Cerebellar nuclear complex (tissue), 1 donor: ENCODE measurements around the gene TXNIP.
A peak's percentile ranks its signal among the peaks of the same experiment; 100 is the strongest.

Source experiments
- DNase-seq, 2 experiments: peaks; one replicate each; lab custom pipeline; 2025; lab: John Stamatoyannopoulos, UW

The TXNIP gene

DNA sequence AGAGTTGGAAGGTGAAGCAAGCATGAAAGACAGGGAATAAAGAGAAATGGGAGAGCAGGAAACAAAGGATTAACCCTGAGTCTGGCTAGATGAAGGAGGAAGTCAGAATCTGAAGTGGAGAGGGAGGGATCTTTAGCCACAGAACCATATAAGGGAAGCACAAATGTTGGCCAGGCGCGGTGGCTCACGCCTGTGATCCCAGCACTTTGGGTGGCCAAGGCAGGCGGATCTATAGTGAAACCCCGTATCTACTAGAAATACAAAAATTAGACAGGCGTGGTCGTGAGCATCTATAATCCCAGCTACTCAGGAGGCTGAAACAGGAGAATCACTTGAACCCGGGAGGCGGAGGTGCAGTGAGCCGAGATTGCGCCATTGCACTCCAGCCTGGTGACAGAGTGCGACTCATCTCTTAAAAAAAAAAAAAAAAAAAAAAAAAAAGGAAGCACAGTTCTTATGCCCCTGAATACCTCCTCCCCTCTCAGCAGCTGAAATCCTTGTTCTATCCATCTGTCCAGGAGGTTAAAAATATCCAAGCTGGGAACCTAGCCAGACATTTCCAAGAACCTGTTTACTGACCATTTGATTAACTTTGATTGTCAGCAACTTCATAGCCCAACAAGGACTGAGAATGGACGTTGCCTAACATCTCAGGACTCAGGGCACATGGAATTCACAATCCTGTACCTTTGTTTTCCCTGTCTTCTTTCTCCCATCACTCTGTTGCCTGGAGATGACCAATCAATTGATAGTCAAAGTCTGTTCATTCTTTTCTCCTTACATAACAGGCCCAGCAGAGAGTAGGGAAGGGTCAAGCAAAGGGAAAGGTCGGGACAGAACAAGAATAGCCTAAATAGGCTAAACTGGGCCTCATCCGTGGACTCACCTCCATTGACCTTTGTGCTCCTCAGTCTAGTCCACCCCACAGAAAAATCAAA lies 10.6 kb downstream of the TXNIP start:
- peak; percentile 29 to 57 for DNase-seq

DNA sequence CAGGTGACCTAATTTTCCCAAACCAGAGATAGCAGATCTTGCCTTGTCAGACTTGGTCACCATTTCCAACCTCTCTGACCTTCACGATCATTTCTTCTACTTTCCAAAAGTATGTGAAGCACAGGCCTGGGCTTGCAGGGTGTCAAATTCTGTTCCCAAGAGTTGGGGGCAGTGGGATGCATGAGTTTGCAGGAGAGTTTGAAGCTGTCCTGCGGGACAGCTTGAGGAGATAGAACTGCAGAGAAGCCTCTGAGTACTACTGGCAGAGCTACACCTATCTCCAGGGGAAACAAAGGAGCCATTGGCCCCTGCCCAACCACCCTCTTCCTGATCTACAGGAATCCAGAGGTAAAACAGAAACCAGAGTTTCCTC lies 11.3 kb downstream of the TXNIP start:
- DNase-seq, result no peak

DNA sequence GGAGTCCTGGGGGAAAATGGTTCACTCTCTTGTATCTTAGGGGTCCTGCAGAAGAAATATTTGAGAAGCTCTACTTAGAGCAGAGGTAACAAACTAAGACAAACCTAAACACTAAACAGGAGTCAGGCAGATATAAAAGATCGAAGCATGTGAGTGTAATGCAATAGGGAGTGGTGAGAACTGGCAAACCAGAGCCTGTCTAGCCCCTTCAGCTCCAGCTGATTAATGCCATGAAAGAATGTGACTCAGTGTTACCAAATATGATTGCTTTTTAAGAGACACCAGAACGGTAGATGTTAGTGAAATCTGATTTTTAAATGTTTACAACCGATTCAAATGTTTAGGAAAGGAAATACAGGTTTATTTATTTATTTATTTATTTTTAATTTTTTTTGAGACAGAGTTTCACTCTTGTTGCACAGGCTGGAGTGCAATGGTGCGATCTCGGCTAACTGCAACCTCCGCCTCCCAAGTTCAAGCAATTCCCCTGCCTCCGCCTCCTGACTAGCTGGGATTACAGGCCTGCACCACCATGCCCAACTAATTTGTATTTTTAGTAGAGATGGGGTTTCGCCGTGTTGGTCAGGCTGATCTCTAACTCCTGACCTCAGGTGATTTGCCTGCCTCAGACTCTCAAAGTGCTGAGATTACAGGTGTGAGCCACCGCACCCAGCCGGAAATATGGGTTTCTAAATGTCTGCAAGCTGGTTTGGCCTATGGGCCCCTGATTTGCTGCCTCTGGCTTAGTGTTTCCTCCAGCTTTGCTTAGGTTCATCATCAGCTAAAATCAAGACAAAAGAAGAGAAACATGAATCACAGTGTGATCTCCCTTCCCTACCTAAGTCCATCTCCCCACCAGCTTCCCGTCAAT lies 12.2 kb downstream of the TXNIP start:
- no peak for DNase-seq

DNA sequence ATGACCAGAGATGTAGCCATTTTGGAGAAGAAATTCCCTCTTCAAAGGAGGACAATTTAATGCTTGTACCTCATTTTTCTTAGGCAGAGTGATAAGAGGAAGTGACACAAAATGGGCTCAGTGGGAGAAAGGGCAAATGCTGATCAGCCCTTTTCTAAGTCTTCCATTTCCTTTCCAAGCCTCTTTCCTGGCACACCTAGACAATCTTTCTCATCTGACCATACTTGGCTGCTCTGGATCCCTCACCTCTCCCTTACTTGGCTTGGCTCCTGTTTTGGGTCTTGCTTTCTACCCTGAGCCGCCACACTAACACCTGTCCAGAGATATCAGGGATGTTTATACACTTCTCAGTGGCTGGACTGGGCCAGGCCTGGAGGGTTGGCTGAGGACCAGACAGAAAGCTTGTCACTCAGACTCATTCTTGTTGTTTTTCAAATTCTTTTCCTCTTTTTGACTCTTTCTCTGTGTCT lies 13.1 kb downstream of the TXNIP start:
- DNase-seq, result no peak

DNA sequence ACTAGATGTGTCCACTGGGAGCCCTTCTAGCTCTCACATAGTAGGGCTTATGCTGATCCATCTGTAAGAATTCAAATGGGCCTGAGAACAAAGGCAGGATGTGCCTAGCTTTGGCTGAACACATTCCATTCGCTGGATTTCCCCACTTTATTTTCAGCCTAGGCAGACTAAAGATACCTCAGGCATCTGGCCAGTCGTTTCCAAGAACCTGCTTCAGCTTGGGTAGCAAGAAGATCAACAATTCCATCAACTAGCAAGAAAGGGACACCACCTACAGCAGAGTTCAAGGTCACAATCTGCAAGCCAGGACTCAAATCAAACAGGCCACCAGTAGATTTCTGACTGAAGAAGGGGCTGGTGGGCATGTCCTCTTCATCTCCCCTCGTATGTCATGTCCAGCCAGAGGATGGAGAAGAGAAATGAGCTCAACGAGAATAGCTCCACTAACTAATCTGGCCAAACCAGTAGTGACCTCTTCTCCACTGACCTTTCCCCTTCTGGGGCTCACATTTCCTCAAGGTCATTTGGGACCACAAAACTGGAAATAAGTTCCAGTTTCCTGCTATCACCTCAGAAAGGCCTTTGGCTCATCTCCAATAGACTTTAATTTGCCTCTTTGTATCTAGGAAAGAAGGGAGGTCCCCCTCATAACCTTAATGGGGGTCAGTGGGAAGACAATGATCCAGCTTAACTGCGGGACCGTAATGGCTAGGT lies 14.2 kb downstream of the TXNIP start:
- DNase-seq, result no peak

DNA sequence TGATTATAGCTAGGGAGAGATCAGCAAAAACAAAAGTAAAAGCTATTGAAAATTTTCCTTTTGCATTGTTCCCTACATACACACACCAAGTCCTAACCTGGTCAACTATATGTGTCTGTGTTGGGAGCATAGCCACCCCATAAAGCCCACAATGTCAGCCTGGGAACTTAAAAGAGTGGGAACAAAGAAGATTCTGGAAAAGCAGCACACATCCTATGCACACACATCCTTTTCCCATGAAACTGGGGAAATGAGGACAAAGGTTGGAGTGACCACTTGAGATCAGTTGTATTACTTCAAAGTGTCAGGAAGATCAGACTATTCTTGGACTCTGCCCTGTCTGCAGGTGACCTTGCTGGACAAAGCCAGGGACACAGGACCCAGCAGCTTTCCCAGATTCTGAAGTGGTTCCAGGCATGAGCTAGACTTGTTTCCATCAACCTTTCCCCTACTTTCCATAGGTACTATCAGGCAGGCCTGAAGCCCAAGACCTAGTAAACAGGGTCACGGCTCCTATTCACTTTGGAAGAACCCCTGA lies 15.9 kb downstream of the TXNIP start:
- DNase-seq, result no peak

DNA sequence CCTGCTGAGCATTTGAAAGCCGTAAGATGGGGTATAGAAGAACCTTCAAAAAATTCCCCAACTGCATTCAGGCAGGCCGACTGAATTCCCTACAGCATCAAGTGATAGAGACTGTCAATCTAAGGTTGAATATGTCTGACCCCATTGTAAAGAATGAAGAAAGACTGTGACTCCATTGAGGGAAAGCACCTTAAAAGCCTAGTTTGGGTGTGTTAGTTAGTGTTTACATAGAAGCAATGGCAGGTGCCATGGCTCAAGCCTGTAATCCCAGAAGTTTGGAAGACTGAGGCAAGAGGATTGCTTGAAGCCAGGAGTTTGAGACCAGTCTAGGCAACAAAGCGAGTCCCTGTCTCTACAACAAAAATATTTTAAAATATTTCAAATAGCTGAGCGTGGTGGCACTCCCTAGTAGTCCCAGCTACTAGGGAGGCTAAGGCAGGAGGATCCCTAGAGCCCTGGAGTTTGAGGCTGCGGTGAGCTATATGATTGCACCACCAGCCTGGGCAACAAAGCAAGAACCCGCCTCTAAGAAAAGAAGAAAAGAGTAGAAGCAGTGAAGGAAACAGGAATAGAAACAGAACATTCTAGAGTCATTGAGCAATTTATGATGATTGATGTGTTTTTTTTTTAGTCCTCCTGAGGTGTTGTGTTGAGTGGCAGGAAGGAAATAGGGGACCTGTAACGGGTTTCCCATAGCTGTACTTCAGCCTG lies 16.5 kb downstream of the TXNIP start:
- no peak for DNase-seq

DNA sequence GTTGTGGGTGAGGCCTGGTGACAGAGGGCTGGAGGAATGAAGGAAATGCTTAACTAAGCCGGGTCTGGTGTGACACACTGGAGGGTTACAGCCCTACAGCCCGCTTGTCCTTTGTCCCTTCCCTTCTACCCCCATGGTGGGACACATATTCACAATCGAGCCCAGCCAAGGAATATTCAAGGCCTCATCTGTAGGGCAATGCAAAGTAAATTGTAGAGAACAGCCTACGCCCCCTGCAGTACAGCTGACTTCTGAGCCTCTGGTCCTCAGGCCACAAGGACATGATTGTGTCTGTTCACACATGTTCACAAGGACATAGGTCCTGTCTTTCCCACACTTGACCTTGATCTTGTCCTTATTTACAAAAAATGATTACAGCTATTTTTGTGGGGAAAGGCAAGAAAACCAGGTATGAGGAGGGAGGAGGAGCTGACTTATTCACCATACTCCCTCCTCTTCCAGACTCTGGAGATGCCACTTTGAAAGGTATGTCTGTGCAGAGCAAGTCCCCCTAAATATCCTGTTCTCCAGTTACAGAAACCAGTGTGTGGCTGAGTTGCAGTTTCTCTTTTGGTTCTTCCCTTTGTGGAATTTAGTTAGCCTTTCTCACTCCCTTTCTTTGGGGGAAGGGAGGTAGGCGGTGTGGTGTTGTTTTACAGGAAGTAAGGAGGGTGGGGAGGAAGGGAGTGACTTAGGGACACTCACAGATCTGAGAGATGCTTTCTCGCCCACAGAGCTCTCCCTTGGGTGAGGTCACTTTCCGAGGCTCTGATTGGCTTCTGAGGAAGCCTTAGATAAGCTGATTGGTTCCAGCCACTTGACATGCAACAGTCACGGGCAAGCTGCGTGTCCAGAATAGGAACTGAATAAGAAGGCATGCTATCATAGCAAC lies 17.3 kb downstream of the TXNIP start:
- peak; percentile 95 to 98 for DNase-seq

DNA sequence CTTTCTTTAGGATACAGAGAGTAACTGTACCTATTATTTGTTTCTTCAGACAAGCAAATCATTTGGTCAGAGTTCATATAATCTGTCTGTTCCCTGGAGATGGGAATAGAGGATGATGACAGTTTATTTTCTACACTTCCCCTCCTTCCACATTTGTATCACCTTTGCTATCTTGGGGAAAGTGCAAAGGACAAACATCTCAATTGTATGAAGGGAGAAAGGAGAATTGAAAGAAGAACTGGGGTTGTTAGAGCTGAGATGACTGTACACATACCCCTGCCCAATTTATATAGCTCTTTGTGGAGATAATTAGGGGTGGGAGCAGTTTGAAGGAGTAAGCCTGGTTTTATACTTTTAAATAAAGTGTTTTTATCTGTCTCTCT lies 17.9 kb downstream of the TXNIP start:
- no peak for DNase-seq

- DNase-seq, result peak in 1 of 2 experiments; percentile 37
These were observed 18.6 kb downstream of the TXNIP start for GRCh38 chr1:145977486-145978470.

DNA sequence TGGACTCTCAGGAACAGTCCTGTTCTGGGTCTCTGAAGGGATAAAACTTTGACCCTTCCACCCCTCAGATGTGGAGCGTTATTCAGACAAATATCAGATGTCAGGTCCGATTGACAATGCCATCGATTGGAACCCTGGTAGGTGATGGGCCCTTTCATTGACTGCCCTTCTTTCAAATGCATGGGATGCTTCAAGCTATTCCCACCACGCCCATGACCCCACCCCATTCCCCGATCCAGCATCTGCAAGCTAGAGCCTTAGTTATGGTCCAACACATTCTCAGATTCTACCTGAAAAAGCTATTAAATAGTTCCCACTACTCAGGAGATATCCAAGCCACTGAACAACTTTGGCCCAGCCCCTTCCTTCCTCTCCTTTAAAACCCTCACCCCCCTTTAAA lies 19.4 kb downstream of the TXNIP start:
- no peak for DNase-seq

DNA sequence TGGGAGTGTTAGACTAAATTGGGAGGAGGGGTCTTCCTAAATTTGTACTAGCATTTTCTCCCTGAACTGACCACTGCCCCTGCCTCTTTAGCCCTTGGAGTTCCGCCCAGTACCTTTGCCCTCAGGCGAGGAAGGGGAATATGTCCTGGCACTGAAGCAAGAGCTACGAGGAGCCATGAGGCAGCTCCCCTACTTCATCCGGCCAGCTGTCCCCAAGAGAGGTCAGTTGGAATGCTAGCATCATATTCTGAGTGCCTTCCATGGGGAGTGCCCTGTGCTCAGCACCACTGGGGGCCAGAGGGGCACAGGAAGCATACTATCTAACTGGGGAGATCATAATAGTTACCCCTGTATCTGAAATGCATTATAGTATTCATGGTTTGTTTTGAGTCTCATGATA lies 21.2 kb downstream of the TXNIP start:
- no peak for DNase-seq

- no peak for DNase-seq
These were observed 21.7 kb downstream of the TXNIP start for GRCh38 chr1:145974721-145975120.

- no peak for DNase-seq
These were observed 23.8 kb downstream of the TXNIP start for GRCh38 chr1:145972580-145972979.

GRCh38 chr1:145967288-145967687 lies 29.1 kb downstream of the TXNIP start:
- no peak for DNase-seq

GRCh38 chr1:145965119-145965744 lies 31.1 kb downstream of the TXNIP start:
- DNase-seq, result no peak

DNA sequence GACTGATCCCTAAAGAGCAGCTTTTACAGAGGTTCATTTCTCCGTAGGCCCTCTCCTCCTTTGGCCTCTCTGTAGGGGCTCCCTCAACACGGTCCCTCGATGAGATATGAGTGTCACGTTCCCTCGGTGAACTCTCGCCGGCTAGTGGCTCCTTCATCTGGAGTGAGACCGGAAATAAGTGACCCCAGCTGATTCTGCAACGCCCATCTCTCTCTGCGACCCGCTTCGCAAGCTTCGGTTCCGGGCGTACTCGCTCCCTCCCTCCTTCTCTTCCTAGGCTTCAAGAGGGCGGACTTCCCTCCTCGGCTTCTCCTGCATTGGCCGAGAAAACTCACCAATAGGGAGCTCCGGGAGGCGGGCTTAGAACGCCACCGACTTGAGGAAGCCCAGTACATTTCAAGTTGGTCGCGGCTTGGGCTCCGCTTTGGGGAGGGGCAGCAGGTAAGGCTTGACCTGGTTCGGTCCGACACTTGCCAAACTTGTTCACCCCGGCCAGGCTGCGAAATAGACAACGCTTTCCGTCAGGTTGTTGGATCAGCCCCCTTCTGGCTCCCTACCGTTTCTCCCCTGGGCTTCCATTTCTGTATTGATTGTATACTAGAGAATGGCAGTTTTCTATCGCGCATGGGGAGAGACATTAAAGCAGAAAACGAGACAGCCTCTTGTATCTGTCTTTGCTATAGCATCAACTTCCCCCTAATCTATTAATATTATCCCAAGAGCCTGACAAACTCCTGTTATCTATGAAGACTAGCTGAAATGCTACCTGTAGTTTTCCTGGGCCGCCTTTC lies 31.9 kb downstream of the TXNIP start, which contains the start of the genes ANKRD34A and POLR3GL:
ANKRD34A (minus strand) TSS at position 248 of the 791 bp plus-strand sequence. CDS start 2,816 bp downstream, outside the sequence.
POLR3GL (plus strand) TSS at position 363 of the 791 bp plus-strand sequence. CDS start 10,176 bp downstream, outside the sequence.
- DNase-seq, result peak; percentile 95 to 96
